ENCODE results near the gene ZNF41. TPM values are rescaled to one million over a fixed set of nuclear protein-coding genes. Genes with fewer than 3 reads are reported as not detected.

The ZNF41 gene
- total RNA-seq, 2 donors from 2014 or later, result 2.9 to 5.6 TPM

DNA sequence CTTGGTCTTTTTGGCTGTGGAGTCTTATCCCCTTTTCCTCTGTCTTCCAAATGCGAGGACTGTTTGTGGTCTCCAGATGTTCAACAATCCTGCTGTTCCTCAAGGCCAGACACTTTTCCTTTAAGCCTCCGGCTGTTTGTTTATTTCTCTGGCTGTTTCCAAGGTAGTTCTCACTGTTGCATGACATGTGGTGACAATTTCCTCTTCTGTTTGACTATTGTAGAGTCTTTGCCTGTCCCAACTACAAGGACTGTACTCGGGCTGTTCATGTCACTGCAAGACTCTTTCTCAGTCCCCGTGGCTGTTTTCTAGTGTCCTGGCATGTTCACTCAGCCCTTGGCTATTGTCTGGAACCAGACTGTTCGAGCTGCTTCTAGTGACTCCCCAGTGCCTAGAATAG is 62.1 kb downstream of the ZNF41 start:
- Mint-ChIP-seq H3K4me1 (no peaks in the 10 kb centered on the region), H3K27ac (no peak overlapping the region), H3K27me3 (ENCODE audit: insufficient read depth) (peaks cover 2% of the 10 kb centered on the region), H3K36me3 (ENCODE audit: low read depth) (peaks cover 21% of the 10 kb centered on the region), H3K4me3 (no peak overlapping the region), H3K9me3 (peaks cover 78% of the 10 kb centered on the region)
- Histone ChIP-seq H3K9ac (ENCODE audit: extremely low read depth, low read length, poor library complexity, severe bottlenecking) (no peak overlapping the region), H3K4me3 (ENCODE audit: low read length) (no peak overlapping the region), H3K4me1 (ENCODE audit: control insufficient read depth, insufficient read depth, low read length) (no peaks in the 10 kb centered on the region), H3K36me3 (ENCODE audit: control insufficient read depth, insufficient read depth, low read length) (no peaks in the 10 kb centered on the region), H3K27me3 (ENCODE audit: control insufficient read depth, insufficient read depth, low read length, poor library complexity, severe bottlenecking) (no peaks in the 10 kb centered on the region), H3K9me3 (ENCODE audit: control insufficient read depth, low read length) (peaks cover 4% of the 10 kb centered on the region), H3K27ac (ENCODE audit: low read depth, low read length) (no peak overlapping the region)
- DNase-seq, result no peak
- TF ChIP-seq, protein P1, sequence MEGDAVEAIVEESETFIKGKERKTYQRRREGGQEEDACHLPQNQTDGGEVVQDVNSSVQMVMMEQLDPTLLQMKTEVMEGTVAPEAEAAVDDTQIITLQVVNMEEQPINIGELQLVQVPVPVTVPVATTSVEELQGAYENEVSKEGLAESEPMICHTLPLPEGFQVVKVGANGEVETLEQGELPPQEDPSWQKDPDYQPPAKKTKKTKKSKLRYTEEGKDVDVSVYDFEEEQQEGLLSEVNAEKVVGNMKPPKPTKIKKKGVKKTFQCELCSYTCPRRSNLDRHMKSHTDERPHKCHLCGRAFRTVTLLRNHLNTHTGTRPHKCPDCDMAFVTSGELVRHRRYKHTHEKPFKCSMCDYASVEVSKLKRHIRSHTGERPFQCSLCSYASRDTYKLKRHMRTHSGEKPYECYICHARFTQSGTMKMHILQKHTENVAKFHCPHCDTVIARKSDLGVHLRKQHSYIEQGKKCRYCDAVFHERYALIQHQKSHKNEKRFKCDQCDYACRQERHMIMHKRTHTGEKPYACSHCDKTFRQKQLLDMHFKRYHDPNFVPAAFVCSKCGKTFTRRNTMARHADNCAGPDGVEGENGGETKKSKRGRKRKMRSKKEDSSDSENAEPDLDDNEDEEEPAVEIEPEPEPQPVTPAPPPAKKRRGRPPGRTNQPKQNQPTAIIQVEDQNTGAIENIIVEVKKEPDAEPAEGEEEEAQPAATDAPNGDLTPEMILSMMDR (conservative IDR thresholded peaks at IDR 0.05), result no peak
- 82 to 86% methylated on average over 2 to 5 of the region's 5 CpGs for WGBS, 2 experiments (ENCODE audit: insufficient coverage in 1 of 2, insufficient read length in 1 of 2)

DNA sequence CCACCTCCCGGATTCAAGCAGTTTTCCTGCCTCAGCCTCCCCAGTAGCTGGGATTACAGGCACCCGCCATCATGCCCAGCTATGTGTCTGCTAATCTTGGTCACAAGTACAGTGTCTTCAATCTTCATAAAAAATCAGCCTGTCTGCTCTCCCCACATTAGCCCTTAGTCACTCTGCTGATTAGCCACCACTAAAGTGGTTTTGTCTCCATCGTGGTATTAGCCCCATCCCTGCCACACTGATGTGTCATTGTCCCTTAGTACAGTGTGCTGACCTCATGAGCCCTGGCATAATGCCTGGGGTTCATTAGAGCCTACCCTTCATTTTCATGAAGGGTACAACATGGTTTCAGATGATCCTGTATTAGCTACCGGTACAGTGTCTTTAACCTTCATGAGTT is 62.8 kb downstream of the ZNF41 start:
- no peaks in the 10 kb centered on the region for H3K36me3 ChIP-seq (ENCODE audit: control insufficient read depth, insufficient read depth, low read length)
- no peak overlapping the region for H3K4me3 ChIP-seq (ENCODE audit: low read length)
- no peak overlapping the region for H3K4me3 Mint-ChIP-seq
- DNase-seq, result no peak
- no peak overlapping the region for H3K9ac ChIP-seq (ENCODE audit: extremely low read depth, low read length, poor library complexity, severe bottlenecking)
- H3K4me1 Mint-ChIP-seq, result no peaks in the 10 kb centered on the region
- 88 to 90% methylated on average over 1 to 4 of the region's 4 CpGs for WGBS, 2 experiments (ENCODE audit: insufficient coverage in 1 of 2, insufficient read length in 1 of 2)
- TF ChIP-seq, protein P1 (conservative IDR thresholded peaks at IDR 0.05), result no peak
- no peaks in the 10 kb centered on the region for H3K4me1 ChIP-seq (ENCODE audit: control insufficient read depth, insufficient read depth, low read length)
- H3K27me3 ChIP-seq (ENCODE audit: control insufficient read depth, insufficient read depth, low read length, poor library complexity, severe bottlenecking), result no peaks in the 10 kb centered on the region
- H3K36me3 Mint-ChIP-seq (ENCODE audit: low read depth), result peaks cover 23% of the 10 kb centered on the region
- peaks cover 4% of the 10 kb centered on the region for H3K9me3 ChIP-seq (ENCODE audit: control insufficient read depth, low read length)
- H3K27ac Mint-ChIP-seq, result no peak overlapping the region
- H3K27ac ChIP-seq (ENCODE audit: low read depth, low read length), result no peak overlapping the region
- peaks cover 78% of the 10 kb centered on the region for H3K9me3 Mint-ChIP-seq
- H3K27me3 Mint-ChIP-seq (ENCODE audit: insufficient read depth), result peaks cover 2% of the 10 kb centered on the region

DNA sequence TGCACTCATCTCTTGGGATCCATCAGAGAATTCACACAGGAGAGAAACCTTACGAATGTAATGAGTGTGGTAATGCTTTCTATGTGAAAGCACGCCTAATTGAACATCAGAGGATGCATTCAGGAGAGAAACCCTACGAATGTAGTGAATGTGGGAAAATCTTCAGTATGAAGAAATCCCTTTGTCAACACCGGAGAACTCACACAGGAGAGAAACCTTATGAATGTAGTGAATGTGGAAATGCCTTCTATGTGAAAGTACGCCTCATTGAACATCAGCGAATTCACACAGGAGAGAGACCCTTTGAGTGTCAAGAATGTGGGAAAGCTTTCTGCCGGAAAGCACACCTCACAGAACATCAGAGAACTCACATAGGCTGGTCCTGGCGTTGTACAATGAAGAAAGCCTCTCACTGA is 69.8 kb downstream of the ZNF41 start:
- peaks cover 93% of the 10 kb centered on the region for H3K9me3 Mint-ChIP-seq
- H3K27ac Mint-ChIP-seq, result no peak overlapping the region
- Histone ChIP-seq H3K27ac (ENCODE audit: low read depth, low read length) (no peak overlapping the region), H3K4me1 (ENCODE audit: control insufficient read depth, insufficient read depth, low read length) (no peaks in the 10 kb centered on the region), H3K27me3 (ENCODE audit: control insufficient read depth, insufficient read depth, low read length, poor library complexity, severe bottlenecking) (no peaks in the 10 kb centered on the region), H3K9ac (ENCODE audit: extremely low read depth, low read length, poor library complexity, severe bottlenecking) (no peak overlapping the region), H3K9me3 (ENCODE audit: control insufficient read depth, low read length) (peaks cover 36% of the 10 kb centered on the region), H3K4me3 (ENCODE audit: low read length) (peak overlapping the region; percentile 23), H3K36me3 (ENCODE audit: control insufficient read depth, insufficient read depth, low read length) (peaks cover 10% of the 10 kb centered on the region)
- no peak for DNase-seq
- TF ChIP-seq, protein P1 (conservative IDR thresholded peaks at IDR 0.05), result no peak
- H3K4me3 Mint-ChIP-seq, result no peak overlapping the region
- H3K36me3 Mint-ChIP-seq (ENCODE audit: low read depth), result peaks cover 55% of the 10 kb centered on the region
- H3K27me3 Mint-ChIP-seq (ENCODE audit: insufficient read depth), result no peaks in the 10 kb centered on the region
- no peaks in the 10 kb centered on the region for H3K4me1 Mint-ChIP-seq
- 85 to 87% methylated on average over 3 to 8 of the region's 8 CpGs for WGBS, 2 experiments (ENCODE audit: insufficient coverage in 1 of 2, insufficient read length in 1 of 2)

Other genes starting within 250 kb of the ZNF41 start
- gene ZNF157, start 112.6 kb downstream of the ZNF41 start, total RNA-seq, result 1 to 10 TPM in 1 of 2 donors, under 1 TPM in 1; 0.97 to 1.3 TPM
- 10 to 100 TPM; 47.7 to 48.7 TPM for gene ARAF, start 78.0 kb upstream of the ZNF41 start, total RNA-seq
- 10 to 100 TPM; 63.5 to 74.8 TPM for gene TIMP1, start 99.2 kb upstream of the ZNF41 start, total RNA-seq
- gene SYN1, start 136.6 kb upstream of the ZNF41 start, total RNA-seq, result 1 to 10 TPM; 4.9 to 5.3 TPM
- 1 to 10 TPM; 3.2 to 4.6 TPM for gene CFP, start 146.7 kb upstream of the ZNF41 start, total RNA-seq
- gene ELK1, start 167.3 kb upstream of the ZNF41 start, total RNA-seq, result 10 to 100 TPM; 30.8 to 37.0 TPM
- gene UXT, start 176.0 kb upstream of the ZNF41 start, total RNA-seq, result 10 to 100 TPM; 83.7 to 99.9 TPM

Data from endodermal cell (in vitro differentiated cells).